Fibroblast of skin of right quadriceps (primary cell): Measurements from ENCODE around the gene RNF223.

Experiments used
- DNase-seq: peaks from one replicate; pipeline ENCODE4 v3.0.0-alpha.2; 2013

The RNF223 gene

DNA sequence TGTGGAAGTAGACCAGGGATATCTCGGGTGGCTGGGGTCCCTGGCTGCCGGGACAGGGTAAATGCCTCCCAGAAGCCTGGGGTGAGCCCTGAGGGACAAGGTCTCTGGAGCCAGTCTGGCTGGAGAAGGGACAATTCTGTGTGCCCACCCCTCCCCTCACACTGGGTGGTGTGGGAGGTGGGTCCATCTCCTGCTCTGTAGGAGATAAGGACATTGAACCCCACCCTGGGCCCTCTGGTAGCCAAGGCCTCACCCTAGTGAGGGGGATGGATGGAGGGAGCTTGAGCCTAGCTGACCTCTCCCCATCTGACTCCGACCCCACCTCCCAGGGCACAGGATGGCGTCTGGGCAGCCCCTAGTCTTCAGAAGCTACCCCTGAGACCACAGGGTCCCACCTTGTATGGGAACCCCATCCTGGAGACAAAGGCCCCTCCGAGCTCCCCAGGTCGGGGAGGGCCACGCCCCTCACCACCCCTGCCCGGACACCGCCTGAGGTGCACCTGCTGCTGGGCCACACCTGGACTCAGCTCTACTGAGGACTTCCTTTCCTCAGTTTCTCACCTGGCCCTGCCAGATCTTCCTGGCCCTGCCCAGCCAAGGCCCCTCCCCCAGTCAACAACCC lies 49.8 kb downstream of the RNF223 start:
- DNase-seq: no peak

DNA sequence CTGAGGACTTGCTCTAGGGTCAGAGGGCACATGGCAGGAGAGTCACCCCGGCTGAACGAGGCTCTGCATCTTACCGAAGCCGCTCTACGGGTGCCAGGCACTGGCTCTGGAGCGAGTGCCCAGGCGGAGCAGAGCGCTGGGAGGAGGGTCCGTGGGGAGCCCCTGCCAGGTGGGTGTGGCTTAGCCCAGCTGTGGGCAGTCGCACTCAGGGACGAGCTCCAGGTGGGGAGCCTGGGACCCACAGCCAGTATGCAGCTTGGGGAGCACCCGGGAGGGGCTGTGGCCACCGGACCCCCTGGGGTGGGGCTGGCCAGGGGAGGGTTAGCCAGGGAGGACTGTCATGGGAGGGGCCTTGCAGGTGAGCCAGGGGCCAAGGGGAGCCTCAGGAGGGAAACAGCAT lies 50.4 kb downstream of the RNF223 start:
- no peak for DNase-seq

DNA sequence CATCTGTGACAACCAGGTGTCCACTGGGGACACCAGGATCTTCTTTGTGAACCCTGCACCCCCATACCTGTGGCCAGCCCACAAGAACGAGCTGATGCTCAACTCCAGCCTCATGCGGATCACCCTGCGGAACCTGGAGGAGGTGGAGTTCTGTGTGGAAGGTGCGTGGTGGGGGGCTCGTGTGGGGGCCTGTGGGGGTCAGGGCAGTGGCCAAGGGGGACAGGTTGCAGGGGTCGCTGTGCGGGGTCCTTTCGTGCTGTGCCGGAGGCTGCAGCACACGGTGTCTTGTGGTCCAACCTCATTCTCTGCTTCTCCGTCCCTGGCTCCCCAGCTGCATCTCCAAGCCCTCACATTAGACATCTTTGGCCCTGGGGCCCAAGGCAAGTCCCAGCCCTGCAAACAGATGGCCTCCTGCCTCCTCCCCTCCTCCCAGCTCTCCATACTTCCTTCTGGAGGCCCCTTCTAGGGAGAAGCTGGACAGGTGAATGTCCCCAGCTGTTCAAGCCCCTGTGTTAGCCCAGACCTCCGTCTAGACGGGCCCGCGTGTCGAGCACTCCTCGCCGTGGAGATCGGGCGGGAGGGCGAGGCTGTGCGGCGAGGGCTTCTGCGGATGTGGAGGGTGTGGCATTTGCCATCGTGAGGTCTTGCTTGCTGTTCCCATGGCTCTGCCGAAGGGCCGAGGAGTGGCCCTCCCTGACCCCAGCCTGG lies 51.6 kb downstream of the RNF223 start:
- DNase-seq: no peak

DNA sequence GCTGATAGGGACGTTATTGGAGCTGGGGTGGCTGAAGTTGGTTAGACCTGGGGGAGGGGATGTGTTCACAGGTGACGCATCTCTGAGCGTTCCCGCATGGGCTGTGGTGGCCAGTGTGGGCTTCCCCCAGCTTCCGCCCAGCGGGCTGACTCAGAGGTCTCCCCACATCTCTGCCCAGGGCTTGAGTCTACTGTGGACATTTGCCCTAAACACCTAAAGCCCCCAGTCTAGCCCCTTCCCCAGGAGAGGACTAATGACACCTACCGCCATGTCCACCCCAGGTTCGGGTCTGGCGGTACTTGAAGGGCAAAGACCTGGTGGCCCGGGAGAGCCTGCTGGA lies 52.2 kb downstream of the RNF223 start:
- no peak for DNase-seq

DNA sequence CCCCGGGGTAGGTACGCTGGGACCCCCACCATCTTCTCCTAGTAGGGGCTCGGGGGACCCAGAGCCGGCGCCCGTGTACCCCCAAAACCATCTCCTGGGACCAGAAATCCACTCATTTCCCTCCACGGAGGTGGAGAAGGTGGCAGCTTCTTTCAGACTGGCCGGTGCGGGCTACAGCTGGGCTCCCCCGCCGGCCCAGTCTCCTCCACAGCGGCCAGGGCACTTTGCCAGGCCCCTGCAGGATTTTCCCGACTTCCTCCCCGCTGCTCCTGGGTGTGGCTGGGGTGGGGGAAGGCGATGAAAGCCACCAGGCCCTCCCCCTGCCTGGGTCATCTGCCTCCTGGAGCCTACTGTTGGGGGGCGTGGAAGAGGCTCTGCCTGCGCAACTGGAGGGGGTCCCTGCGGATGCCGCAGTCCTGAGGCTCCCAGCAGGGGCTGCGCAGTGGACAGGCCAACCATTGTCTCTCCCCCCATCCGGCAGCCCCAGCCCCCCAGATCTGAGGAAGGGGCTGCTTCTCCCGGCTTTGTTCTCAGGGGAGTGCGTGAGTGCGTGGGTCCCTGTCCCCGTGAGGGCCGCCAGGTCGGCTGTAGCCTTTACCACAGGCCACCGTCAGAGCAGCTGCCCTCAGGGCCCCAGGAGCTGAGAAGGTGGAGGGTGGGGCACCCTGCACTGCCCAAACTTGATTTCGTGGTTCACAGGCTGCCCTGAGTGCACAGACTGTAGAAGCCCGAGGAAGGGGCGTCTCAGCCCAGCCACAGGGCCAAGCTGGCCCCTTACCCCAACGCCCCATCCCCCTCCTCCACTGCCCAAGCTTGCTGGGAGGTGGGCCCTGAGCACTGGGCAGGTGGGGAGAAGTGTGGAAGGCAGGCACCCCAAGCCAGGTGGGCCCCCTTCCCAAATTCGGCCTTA lies 52.8 kb downstream of the RNF223 start:
- DNase-seq: peak; percentile 83
